HepG2 (cell line): ENCODE data around the gene DTWD2. TPM values are rescaled to one million over a fixed set of nuclear protein-coding genes. Genes with fewer than 3 reads are reported as not detected.

Experiments used
- ATAC-seq: fragments of 200-7000 bp; cut with Tn5 transposase; 3 replicates; pipeline ENCODE4 v1.9.1; 2020; ENCODE audit warnings: mild to moderate bottlenecking, moderate library complexity
- BruUV-seq: library from RNA; stranded (reverse); fragments of 400-500 nt; replicated peaks from 2 replicates; lab custom pipeline; 2021; lab: Mats Ljungman, UMichigan
- CTCF ChIA-PET: fragments of 300-600 bp; formaldehyde crosslinking; extraction: SDS; loops from one replicate; lab custom pipeline; 2021; ENCODE audit warnings: low total read pairs, inconsistent platforms, low intra/inter-chr PET ratio; lab: Yijun Ruan, JAX
- POLR2A ChIA-PET: fragments of 350-600 bp; sonication (Branson Sonifier 250); formaldehyde crosslinking; loops from one replicate; lab custom pipeline; 2020; ENCODE audit warnings: antibody characterized with exemption, inconsistent platforms; lab: Yijun Ruan, JAX
- DNase-seq: peaks from one replicate; pipeline ENCODE4 v3.0.0-alpha.2; 2015; ENCODE audit warnings: low spot score
- FAIRE-seq: peaks from 3 replicates; lab custom pipeline; 2011; peaks lifted over from hg19 to GRCh38; lab: Jason Lieb, UNC
- H2AFZ ChIP-seq: one replicate; pipeline ENCODE4 v1.6.1; 2011; ENCODE audit warnings: low read length, inconsistent platforms
- H3K27ac ChIP-seq: fragments of 300-600 bp; 3 replicates; pipeline ENCODE4 v1.8.0; 2011; ENCODE audit warnings: mixed run types, mild to moderate bottlenecking, mixed read lengths, low read length, inconsistent platforms; ENCODE audit not compliant: insufficient read depth; ENCODE audit errors: extremely low read length
- H3K27me3 ChIP-seq, 2 experiments: fragments of 200-600 bp in 1 of 2; 2 replicates in 1 of 2; 3 replicates in 1 of 2; pipeline versions ENCODE4 v1.6.0 to v1.8.0; 2011; ENCODE audit warnings: low read length in 2 of 2, mild to moderate bottlenecking in 2 of 2, moderate library complexity in 2 of 2, inconsistent platforms in 1 of 2; ENCODE audit not compliant: insufficient read depth in 2 of 2, control insufficient read depth in 1 of 2
- H3K36me3 ChIP-seq, 2 experiments: fragments of 200-600 bp in 1 of 2; replicated peaks in 1 of 2; 2 replicates in 1 of 2; 3 replicates in 1 of 2; pipeline versions ENCODE4 v1.5.1 to v1.8.0; 2011; ENCODE audit warnings: low read length in 2 of 2, inconsistent platforms in 1 of 2; ENCODE audit not compliant: insufficient read depth in 2 of 2, control insufficient read depth in 1 of 2
- H3K4me1 ChIP-seq: 2 replicates; pipeline ENCODE4 v1.5.1; 2012; ENCODE audit warnings: low read length, inconsistent platforms; ENCODE audit not compliant: insufficient read depth
- H3K4me2 ChIP-seq: 2 replicates; pipeline ENCODE4 v1.6.0; 2011; ENCODE audit warnings: low read depth, low read length, inconsistent platforms
- H3K4me3 ChIP-seq, 3 experiments: fragments of 200-600 bp in 1 of 3; sonication (generic), shearing (Covaris generic) in 1 of 3; replicated peaks in 1 of 3; 2 replicates each; pipeline ENCODE4 v1.5.1; 2011 to 2016; ENCODE audit warnings: low read length in 3 of 3, inconsistent platforms in 2 of 3, low read depth in 2 of 3, mild to moderate bottlenecking in 2 of 3, control low read depth in 1 of 3, mixed read lengths in 1 of 3; ENCODE audit not compliant: insufficient read depth in 1 of 3
- H3K79me2 ChIP-seq: one replicate; pipeline ENCODE4 v1.6.1; 2011; ENCODE audit warnings: low read length, inconsistent platforms; ENCODE audit not compliant: insufficient read depth
- H3K9ac ChIP-seq: 2 replicates; pipeline ENCODE4 v1.6.0; 2011; ENCODE audit warnings: mild to moderate bottlenecking, low read depth, low read length, inconsistent platforms; ENCODE audit not compliant: insufficient read depth
- H3K9me3 ChIP-seq: 2 replicates; pipeline ENCODE4 v1.5.1; 2012; ENCODE audit warnings: mild to moderate bottlenecking, low read length
- H4K20me1 ChIP-seq: 2 replicates; pipeline ENCODE4 v1.6.0; 2011; ENCODE audit warnings: inconsistent platforms, mild to moderate bottlenecking, low read length, moderate library complexity; ENCODE audit not compliant: insufficient read depth
- ASH2L ChIP-seq: fragments of 300-600, 200-600 bp; sonication (generic); IDR thresholded peaks from 2 replicates; pipeline ENCODE4 v1.7.0; 2017; ENCODE audit warnings: low read depth, mild to moderate bottlenecking, moderate library complexity, mixed read lengths, low read length; ENCODE audit not compliant: insufficient read length
- BRCA1 ChIP-seq: sonication (generic); formaldehyde crosslinking; IDR thresholded peaks from 2 replicates; pipeline ENCODE4 v1.4.0; 2020; ENCODE audit warnings: missing genetic modification reagents
- CREB1 ChIP-seq, 2 experiments: fragments of 450-650 bp in 1 of 2; IDR thresholded peaks; 2 replicates each; pipeline ENCODE4 v1.6.1; 2016 to 2017; ENCODE audit warnings: control low read depth in 1 of 2, mild to moderate bottlenecking in 1 of 2, missing compliant biosample characterization in 1 of 2, missing genetic modification characterization in 1 of 2
- FOSL2 ChIP-seq: sonication (generic); formaldehyde crosslinking; IDR thresholded peaks from 2 replicates; pipeline ENCODE4 v1.4.0; 2020; ENCODE audit warnings: missing genetic modification reagents
- ZNF709 ChIP-seq: sonication (generic); formaldehyde crosslinking; IDR thresholded peaks from 2 replicates; pipeline ENCODE4 v1.5.0; 2020; ENCODE audit warnings: mild to moderate bottlenecking, missing genetic modification reagents
- WGBS: methylation state at CpG from one replicate; pipeline ENCODE4 v1.1.6; 2017; ENCODE audit warnings: low lambda C conversion rate; 5-methylcytosine and 5-hydroxymethylcytosine counted together
- in situ Hi-C: cut with HindIII; loops from 2 replicates; pipeline ENCODE4 v1.10.0; 2017; ENCODE audit warnings: low pct_unique_long_range_greater_than_20kb; ENCODE audit not compliant: extremely low pct_ligation_motif_present
- intact Hi-C: fragments of 100-400 bp; cut with micrococcal nuclease; formaldehyde crosslinking; loops from one replicate; pipeline ENCODE4 v1.10.0; 2022; ENCODE audit not compliant: unreplicated experiment
- polyA plus RNA-seq, 8 experiments: library from polyadenylated mRNA; depleted of rRNA in 3 of 8; stranded (reverse) in 7 of 8; unstranded in 1 of 8; fragments of >200 nt; fragmentation: Illumina TruSeq in 4 of 8; extraction: Trizol in 4 of 8; gene quantifications; 2 replicates each; pipeline versions ENCODE4 v1.2.1 to v1.2.3, GENCODE V29; 2011 to 2016; ENCODE audit warnings: low read depth in 4 of 8, missing spikeins in 1 of 8, mixed read lengths in 1 of 8; ENCODE audit not compliant: insufficient read depth in 1 of 8
- total RNA-seq, 5 experiments: library from RNA; depleted of rRNA; stranded (reverse); fragments of >200 nt; fragmentation: Illumina TruSeq; extraction: Trizol; gene quantifications; 2 replicates each; pipeline ENCODE4 v1.2.3, GENCODE V29; 2016; ENCODE audit warnings: low read depth in 1 of 5
- TF ChIP-seq, protein P1 (sequence below): sonication (generic); formaldehyde crosslinking; IDR thresholded peaks from 2 replicates; pipeline ENCODE4 v1.8.1; 2022; ENCODE audit warnings: low read depth, mild to moderate bottlenecking, missing genetic modification reagents
- TF ChIP-seq, protein P2 (sequence below): sonication (generic); formaldehyde crosslinking; IDR thresholded peaks from 2 replicates; pipeline ENCODE4 v1.4.0; 2020; ENCODE audit warnings: missing genetic modification reagents
- TF ChIP-seq, protein P3 (sequence below): sonication (generic); formaldehyde crosslinking; IDR thresholded peaks from 2 replicates; pipeline ENCODE4 v1.5.1; 2020; ENCODE audit warnings: missing genetic modification reagents, mild to moderate bottlenecking, borderline replicate concordance
- TF ChIP-seq, protein P4 (sequence below): IDR thresholded peaks from 2 replicates; pipeline ENCODE4 v1.6.1; 2016; ENCODE audit warnings: low read depth

DTWD2 gene
- total and polyA plus RNA-seq, 2 of the 13 experiments (the other 11 are each of a cell fraction or from before 2014, with no cell fraction given): 1.6 to 6.0 TPM

DNA sequence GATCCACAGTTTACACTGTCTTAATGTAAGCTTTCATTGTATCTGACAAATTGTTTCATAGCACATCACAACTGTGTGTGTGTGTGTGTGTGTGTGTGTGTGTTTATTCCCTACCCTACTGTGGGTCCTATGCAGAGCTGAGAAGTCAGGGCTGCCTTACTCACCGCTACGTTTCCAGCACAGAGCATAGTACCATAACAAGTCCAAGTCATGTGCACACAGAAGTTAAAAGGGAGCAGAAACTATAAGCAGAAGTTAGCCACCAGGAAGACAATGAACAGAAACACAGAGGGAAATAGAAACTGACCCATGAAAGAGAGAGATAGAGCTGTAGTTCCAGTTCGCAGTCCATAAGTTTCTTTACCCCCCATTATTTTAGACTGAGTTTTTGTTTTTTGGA lies 44.3 kb upstream of the DTWD2 start (continued):
- no peak for TF ChIP-seq BRCA1 (CRISPR knock-in tag)
- TF ChIP-seq, protein P1, sequence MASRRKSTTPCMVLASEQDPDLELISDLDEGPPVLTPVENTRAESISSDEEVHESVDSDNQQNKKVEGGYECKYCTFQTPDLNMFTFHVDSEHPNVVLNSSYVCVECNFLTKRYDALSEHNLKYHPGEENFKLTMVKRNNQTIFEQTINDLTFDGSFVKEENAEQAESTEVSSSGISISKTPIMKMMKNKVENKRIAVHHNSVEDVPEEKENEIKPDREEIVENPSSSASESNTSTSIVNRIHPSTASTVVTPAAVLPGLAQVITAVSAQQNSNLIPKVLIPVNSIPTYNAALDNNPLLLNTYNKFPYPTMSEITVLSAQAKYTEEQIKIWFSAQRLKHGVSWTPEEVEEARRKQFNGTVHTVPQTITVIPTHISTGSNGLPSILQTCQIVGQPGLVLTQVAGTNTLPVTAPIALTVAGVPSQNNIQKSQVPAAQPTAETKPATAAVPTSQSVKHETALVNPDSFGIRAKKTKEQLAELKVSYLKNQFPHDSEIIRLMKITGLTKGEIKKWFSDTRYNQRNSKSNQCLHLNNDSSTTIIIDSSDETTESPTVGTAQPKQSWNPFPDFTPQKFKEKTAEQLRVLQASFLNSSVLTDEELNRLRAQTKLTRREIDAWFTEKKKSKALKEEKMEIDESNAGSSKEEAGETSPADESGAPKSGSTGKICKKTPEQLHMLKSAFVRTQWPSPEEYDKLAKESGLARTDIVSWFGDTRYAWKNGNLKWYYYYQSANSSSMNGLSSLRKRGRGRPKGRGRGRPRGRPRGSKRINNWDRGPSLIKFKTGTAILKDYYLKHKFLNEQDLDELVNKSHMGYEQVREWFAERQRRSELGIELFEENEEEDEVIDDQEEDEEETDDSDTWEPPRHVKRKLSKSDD (CRISPR knock-in tag): no peak
- TF ChIP-seq, protein P2, sequence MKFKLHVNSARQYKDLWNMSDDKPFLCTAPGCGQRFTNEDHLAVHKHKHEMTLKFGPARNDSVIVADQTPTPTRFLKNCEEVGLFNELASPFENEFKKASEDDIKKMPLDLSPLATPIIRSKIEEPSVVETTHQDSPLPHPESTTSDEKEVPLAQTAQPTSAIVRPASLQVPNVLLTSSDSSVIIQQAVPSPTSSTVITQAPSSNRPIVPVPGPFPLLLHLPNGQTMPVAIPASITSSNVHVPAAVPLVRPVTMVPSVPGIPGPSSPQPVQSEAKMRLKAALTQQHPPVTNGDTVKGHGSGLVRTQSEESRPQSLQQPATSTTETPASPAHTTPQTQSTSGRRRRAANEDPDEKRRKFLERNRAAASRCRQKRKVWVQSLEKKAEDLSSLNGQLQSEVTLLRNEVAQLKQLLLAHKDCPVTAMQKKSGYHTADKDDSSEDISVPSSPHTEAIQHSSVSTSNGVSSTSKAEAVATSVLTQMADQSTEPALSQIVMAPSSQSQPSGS (CRISPR knock-in tag): no peak
- TF ChIP-seq, protein P3, sequence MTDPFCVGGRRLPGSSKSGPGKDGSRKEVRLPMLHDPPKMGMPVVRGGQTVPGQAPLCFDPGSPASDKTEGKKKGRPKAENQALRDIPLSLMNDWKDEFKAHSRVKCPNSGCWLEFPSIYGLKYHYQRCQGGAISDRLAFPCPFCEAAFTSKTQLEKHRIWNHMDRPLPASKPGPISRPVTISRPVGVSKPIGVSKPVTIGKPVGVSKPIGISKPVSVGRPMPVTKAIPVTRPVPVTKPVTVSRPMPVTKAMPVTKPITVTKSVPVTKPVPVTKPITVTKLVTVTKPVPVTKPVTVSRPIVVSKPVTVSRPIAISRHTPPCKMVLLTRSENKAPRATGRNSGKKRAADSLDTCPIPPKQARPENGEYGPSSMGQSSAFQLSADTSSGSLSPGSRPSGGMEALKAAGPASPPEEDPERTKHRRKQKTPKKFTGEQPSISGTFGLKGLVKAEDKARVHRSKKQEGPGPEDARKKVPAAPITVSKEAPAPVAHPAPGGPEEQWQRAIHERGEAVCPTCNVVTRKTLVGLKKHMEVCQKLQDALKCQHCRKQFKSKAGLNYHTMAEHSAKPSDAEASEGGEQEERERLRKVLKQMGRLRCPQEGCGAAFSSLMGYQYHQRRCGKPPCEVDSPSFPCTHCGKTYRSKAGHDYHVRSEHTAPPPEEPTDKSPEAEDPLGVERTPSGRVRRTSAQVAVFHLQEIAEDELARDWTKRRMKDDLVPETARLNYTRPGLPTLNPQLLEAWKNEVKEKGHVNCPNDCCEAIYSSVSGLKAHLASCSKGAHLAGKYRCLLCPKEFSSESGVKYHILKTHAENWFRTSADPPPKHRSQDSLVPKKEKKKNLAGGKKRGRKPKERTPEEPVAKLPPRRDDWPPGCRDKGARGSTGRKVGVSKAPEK (CRISPR knock-in tag): no peak

DNA sequence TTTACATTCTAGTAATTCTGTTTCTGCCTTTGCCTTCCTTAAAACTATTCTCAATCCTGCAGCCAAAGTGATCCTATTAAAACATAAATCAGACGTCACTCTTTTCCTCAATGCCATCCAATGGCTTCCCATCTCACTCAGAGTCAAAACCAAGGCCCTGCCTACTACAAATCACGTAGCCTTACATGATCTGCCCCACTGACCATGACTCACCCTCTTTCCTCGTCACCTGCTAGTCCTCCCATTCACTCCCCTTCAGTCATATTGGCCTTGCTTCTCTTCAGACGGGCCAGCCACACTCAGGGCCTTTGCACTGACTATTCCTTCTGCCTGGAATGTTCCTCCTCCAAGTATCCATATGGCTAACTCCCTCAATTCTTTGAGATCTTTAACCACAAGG lies 43.6 kb upstream of the DTWD2 start:
- no TSS peak for BruUV-seq
- CTCF ChIA-PET: no interaction called here
- in situ Hi-C loops (no loop called here), intact Hi-C loops (no loop called here)
- 10% methylated on average over 4 of the region's 4 CpGs for WGBS
- no peaks in the 10 kb centered on the region for H3K9me3 ChIP-seq
- no peak overlapping the region for H3K27ac ChIP-seq
- H3K4me3 ChIP-seq: no peak overlapping the region
- H3K79me2 ChIP-seq: no peaks in the 10 kb centered on the region
- POLR2A ChIA-PET: no interaction called here
- DNase-seq: no peak
- H3K4me1 ChIP-seq: no peaks in the 10 kb centered on the region
- TF ChIP-seq ZNF709 (CRISPR knock-in tag) (no peak), FOSL2 (CRISPR knock-in tag) (peak; percentile 56), ASH2L (no peak), CREB1 (IDR thresholded peaks at IDR 0.05) (peak; percentile 58), CREB1 (CRISPR knock-in tag; IDR thresholded peaks at IDR 0.05) (no peak)
- TF ChIP-seq, protein P4, sequence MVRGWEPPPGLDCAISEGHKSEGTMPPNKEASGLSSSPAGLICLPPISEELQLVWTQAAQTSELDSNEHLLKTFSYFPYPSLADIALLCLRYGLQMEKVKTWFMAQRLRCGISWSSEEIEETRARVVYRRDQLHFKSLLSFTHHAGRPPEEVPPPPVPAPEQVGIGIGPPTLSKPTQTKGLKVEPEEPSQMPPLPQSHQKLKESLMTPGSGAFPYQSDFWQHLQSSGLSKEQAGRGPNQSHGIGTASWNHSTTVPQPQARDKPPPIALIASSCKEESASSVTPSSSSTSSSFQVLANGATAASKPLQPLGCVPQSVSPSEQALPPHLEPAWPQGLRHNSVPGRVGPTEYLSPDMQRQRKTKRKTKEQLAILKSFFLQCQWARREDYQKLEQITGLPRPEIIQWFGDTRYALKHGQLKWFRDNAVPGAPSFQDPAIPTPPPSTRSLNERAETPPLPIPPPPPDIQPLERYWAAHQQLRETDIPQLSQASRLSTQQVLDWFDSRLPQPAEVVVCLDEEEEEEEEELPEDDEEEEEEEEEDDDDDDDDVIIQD (CRISPR knock-in tag): 0 out of 2 replicates have a peak, but pooled peaks have one; percentile 16
- H3K36me3 ChIP-seq: no peaks in the 10 kb centered on the region
- H3K27me3 ChIP-seq: 0 out of 5 replicates have a peak, but pooled peaks cover 0 to 3% of the 10 kb centered on the region in 2 experiments
- no peak overlapping the region for H3K9ac ChIP-seq
- peak; percentile 44; the same call in 1 of the 3 replicates for ATAC-seq
- no peak overlapping the region for H3K4me2 ChIP-seq
- H4K20me1 ChIP-seq: no peaks in the 10 kb centered on the region
- no peak overlapping the region for H2AFZ ChIP-seq
- FAIRE-seq: no peak
